SHP77 treated with DMSO at 0.1 percent for 48 hours (cell line): ENCODE data around the gene HOXA11.

Source experiments
- DNase-seq: peaks from one replicate; lab custom pipeline; 2025; lab: John Stamatoyannopoulos, UW

HOXA11 gene

DNA sequence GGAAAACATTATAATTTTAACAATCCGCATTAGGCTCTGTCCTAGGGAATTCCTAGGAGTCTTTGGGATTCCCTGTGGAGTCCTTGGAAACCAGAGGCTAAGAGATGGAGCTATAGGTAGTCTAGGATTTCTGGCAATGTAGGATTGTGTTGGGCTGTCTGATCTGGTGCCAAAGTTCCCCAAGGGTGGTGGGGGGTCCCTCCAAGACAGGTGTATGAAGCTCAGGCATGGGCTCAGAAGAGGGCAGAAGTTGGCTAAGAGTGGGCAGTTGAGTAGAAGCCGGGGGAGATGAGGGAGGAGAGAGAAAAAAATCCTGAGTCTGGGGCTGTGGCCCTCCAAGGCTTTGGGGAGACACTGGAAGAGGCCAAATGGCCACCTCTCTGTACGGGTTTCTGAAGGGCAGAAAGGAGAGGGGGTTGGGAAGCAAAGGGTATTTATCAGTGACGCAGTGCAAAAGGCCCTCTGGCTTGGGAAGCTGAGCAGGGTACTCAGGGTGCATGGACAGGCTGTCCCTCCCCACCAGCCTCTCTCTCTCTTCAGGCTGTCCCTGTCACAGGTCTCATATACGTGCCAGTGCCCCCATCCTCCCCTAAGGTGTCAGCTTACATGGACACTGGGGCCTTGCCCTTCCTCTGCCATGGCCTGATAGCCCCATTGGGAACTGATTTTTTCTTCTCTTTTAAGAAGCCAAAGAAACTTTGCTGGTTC is 38.4 kb downstream of the HOXA11 start:
- DNase-seq: no peak

DNA sequence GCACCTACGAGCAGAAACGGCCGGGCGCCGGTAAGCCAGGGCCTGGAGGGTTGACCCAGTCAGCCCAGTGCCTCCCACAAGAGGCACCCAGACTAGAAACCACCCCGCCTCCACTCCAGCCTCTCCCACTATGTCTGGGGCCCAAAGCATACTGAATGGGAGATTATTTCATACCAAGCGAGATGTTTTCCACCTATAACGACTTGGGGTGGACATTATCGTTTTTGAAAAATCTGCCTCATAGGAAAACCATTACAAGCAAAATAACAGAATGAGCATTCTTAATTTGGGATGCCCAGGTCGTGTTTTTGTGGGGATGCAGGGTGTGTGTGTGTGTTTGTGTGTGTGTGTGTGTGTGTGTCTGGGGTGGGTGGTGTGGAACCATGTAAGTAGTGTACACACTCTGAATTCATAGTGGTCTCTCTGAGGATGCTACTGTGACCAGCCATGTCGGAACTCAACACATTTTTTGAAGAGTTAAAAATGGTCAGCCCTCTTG is 39.1 kb downstream of the HOXA11 start:
- DNase-seq: no peak

GRCh38 chr7:27145165-27145913 is 39.7 kb downstream of the HOXA11 start:
- no peak for DNase-seq

DNA sequence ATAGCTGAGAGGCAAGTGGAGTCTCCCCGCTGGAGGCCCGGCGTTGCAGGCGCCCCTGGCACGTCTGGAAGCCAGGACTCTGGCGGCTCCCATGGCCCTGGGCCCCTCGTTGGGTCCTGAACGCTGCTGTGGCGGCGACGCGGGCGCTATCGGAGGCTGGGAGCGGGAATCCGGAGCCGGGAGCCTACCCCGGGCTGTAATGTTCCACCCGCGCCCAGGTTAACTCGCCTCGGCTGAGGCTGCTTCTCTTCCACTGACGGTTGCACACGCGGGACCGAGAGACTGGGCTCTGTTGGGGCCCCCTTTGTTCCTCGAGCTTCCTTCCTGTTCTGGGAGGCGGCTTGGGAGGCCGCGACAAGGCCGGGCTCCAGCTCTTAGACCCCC is 40.3 kb downstream of the HOXA11 start:
- DNase-seq: no peak

DNA sequence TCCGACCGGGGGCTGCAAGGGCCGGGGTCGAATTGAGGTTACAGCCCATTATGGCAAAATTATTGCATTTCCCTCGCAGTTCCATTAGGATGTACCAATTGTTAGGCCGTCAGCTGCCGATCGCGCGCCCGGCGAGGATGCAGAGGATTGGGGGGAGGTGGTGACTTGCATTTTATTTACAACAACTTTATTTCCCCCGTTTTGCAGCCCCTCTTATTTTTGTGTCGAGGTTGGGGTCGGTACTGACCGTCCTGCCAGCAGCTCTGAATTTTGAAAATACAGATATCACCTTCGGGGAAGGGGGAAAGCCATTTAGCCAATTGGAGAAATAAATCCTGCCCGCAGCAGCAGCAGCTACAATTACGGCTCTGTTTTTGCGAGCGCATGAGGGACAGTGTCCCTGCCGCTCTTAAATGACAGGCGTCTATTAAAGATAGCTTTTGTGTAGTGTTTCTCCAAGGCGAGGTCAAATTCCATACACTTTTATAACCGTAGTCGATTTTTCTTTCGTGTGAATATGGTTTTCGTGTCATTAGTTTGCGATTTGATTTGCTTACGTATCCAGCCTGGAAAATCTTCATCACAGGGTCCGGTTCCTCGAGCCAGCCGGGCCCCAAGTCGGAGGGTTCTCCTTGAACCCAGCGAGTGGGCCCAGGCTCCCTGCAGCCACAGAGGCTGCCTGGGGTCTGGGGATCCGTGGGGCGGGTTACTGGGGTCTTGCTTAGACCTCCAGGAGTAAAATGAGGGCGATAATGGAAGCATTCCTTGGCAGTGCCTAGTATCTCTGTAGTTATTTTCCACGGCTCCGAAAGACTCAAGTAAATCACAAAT is 40.9 kb downstream of the HOXA11 start:
- no peak for DNase-seq

DNA sequence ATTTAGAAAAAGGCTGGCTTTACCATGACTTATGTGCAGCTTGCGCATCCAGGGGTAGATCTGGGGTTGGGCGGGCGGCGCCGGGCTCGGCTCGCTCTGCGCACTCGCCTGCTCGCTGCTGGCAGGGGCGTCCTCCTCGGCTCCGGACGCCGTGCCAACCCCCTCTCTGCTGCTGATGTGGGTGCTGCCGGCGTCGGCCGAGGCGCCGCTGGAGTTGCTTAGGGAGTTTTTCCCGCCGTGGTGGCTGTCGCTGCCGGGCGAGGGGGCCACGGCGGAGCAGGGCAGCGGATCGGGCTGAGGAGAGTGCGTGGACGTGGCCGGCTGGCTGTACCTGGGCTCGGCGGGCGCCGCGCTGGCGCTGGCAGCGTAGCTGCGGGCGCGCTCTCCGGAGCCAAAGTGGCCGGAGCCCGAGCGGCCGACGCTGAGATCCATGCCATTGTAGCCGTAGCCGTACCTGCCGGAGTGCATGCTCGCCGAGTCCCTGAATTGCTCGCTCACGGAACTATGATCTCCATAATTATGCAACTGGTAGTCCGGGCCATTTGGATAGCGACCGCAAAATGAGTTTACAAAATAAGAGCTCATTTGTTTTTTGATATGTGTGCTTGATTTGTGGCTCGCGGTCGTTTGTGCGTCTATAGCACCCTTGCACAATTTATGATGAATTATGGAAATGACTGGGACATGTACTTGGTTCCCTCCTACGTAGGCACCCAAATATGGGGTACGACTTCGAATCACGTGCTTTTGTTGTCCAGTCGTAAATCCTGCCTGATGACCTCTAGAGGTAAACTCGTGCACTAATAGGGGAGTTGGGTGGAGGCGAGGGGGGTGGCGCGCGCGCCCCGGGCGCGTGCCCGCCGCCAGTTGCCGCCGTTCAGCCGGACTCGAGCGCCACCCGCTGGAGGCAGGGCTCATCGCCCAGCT is 41.7 kb downstream of the HOXA11 start, which contains the start of gene HOXA5:
Gene HOXA5 (minus strand): TSS at position 659 of the 927 bp plus-strand sequence. CDS start 74 bp downstream, at position 585.
- no peak for DNase-seq

- DNase-seq: no peak
Observed at GRCh38 chr7:27142580-27143022, 42.4 kb downstream of the HOXA11 start.

GRCh38 chr7:27141923-27142579 is 43.0 kb downstream of the HOXA11 start:
- DNase-seq: no peak

DNA sequence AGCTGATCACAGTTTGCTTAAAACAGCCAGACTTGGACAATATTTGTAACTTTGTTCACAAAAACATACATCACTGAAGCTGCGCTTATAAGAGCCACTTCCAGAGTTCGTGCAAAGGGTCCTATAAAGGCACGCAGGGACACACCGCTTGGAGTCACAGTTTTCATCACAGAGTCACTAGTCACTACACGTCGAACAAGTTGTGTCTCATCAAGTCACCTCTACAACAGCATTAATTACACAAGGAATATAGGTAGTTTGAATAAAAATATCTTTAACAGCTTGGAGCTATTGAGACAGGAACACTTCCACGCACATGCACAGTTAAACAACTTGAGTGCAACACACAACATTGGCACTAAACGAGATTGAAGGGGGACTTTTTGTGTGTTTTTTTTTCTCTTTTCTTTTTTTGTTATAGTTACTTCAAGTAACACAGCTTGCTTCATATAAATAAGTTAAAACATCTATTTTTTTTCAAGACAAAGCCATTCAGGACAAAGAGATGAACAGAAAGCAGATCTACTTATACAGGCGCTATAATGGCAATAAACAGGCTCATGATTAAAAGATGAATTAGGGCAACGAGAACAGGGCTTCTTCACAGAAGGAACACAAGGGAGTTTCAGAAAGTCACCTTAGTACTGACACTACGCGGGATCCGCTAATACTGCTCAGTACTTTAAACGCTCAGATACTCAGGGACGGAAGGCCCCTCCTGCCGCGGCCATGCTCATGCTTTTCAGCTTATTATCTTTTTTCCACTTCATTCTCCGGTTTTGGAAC is 43.7 kb downstream of the HOXA11 start:
- no peak for DNase-seq

DNA sequence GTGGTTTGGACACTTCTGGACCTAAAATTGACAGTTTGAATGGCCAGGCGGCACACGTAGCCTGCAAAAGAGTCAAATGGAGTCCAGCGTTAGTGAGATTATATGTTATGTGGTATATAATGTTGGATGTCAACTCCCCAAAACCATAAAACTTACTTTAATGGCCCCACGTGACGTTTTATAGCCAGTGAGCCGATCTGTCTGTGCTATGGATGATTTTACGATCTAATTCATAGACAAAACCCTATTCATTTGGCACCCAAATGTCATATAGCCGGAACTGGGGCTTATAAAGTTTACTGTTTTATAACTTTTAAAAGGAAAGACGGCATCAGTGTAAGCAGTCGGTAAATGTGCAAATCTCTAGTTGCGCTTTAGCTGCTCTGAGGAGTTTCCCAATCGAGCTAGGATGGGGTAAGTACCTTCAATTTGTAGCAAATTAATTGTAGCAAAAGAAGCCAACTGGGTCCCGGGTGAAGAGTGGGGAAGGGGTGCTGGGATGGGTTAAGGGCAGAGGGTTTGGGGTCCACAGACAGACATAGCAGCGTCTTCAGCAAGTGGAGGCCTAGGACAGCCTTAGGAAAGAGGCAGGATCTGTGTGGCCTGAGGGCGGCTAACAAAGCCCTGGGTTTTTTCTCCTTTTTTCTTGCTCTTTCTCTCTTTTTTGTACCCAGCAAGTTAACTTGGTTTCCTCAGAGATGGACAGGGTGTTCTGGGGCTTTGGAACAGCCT is 44.7 kb downstream of the HOXA11 start:
- no peak for DNase-seq

GRCh38 chr7:27139334-27140125 is 45.5 kb downstream of the HOXA11 start:
- DNase-seq: no peak

DNA sequence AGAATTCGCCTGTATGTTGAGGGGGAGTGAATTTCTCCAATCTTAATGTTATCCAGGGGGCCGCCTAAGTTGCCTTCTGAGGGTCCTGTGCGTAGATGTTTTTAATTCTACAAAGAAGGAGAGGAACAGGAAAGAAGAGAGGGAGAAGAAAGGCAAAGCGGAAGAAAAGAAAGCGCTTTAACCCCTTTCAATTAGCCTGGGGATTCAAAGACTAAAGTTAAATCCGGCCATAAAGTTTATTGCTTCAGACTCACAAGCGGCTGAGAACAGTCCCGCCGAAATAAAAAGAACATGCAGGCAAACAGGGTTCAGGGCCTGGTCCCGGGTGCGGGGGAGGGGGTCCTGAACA is 46.1 kb downstream of the HOXA11 start:
- no peak for DNase-seq

DNA sequence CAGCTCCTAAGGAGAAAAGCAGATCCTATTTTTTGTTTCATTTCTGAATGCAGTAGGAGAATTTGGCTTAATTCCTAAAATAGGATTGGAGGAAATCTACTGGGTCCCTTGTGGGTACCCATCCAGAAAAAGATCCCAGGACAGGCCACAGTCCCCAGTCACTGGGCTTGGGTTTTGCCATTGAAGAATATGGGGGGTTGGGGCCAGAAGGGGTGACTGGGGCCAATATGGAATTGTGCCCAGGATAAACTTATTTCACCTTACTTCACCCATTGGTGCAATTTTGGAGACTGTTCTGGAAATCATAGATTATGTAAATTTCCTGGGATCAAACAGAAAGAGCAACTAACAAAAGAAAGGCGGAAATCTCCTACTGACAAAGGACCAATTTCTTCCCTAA is 46.6 kb downstream of the HOXA11 start:
- DNase-seq: no peak

GRCh38 chr7:27137640-27138315 is 47.3 kb downstream of the HOXA11 start:
- no peak for DNase-seq

GRCh38 chr7:27134392-27134791 is 50.6 kb downstream of the HOXA11 start:
- no peak for DNase-seq

DNA sequence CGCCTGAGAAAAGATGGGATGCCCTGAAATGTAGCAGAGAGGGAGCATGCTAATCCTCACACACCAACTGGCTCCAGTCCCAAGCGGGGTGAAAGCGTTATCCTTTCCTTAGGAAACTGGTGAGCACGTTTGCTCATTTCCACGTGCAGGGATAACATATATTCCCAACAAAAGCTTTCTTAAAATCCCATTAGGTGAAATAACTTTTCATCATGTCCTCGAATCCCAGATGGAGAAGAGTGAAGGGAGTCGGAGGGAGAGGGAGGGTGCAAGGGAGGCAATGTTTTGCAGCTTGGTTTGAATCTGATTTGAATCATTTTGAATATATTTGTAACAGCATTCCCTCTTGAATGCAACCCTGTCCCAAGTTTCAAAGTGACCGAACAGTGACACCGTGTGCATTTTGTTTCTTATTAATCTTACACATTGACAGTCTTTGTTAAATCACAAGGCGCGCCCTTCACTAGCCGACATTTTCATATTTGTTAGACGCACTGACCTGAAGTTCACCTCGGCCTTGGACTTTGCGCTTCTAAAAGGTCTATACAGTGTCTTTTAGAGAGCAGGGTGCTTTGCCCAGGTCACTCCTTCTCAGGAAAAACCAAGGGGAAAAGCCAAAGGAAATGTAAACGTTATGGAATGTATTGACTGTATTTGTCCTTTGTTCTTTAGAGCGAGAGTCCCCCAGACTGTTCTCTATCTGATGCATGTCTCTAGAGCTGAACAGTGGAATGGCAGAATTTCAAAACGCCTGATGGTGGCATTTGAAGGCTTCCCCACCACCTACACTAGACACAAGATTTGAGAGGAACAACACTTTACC is 51.4 kb downstream of the HOXA11 start:
- DNase-seq: no peak

DNA sequence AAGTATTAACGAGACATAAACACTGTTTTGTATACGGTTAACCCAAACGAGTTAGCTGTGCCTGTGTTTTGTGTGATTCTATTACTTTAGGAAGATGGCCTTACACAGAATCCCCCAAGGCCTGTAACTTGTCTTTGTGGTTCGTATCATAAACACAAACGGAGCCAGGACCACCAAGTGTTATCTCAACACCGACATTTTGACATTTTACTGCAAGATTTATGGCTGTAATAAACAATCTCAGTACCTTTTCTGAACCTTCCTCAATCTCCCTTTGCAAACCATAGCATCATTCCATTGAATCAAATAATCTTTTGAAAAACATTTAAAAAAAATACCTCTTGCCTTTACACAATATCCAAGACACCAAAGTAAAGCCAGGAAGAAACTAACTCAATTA is 52.1 kb downstream of the HOXA11 start:
- no peak for DNase-seq
